Fibroblast of the conjunctiva (primary cell): ENCODE results near the gene SELENOO.

Experiments used
- DNase-seq: peaks from one replicate; pipeline ENCODE4 v3.0.0-alpha.2; 2010; ENCODE audit warnings: low read depth

Gene SELENOO

GRCh38 chr22:50236731-50237409 lies 36.1 kb downstream of the SELENOO start:
- no peak for DNase-seq

- DNase-seq: no peak
Observed at GRCh38 chr22:50238755-50239154, 37.9 kb downstream of the SELENOO start.

GRCh38 chr22:50242406-50242949 lies 41.7 kb downstream of the SELENOO start:
- DNase-seq: no peak

- no peak for DNase-seq
Observed at GRCh38 chr22:50243685-50244419, 43.0 kb downstream of the SELENOO start.

GRCh38 chr22:50244420-50245213 lies 43.8 kb downstream of the SELENOO start, which contains the start of gene TUBGCP6:
TSS of gene TUBGCP6 (minus strand) at chr22:50245023. CDS start at chr22:50244459, 564 bp downstream.
- peak; percentile 59 for DNase-seq

- DNase-seq: no peak
Observed at GRCh38 chr22:50245214-50246072, 44.6 kb downstream of the SELENOO start.

- no peak for DNase-seq
Observed at GRCh38 chr22:50246242-50247175, 45.7 kb downstream of the SELENOO start.

- no peak for DNase-seq
Observed at GRCh38 chr22:50247748-50248147, 46.9 kb downstream of the SELENOO start.

- DNase-seq: no peak
Observed at GRCh38 chr22:50248196-50249081, 47.6 kb downstream of the SELENOO start.

- DNase-seq: no peak
Observed at GRCh38 chr22:50249341-50250248, 48.8 kb downstream of the SELENOO start.

GRCh38 chr22:50250249-50250554 lies 49.4 kb downstream of the SELENOO start:
- DNase-seq: no peak

- DNase-seq: peak; percentile 51
Observed at GRCh38 chr22:50250555-50251476, 50.0 kb downstream of the SELENOO start, which contains the start of gene HDAC10. TSS of gene HDAC10 (minus strand) at chr22:50251265. CDS start at chr22:50251032, 233 bp downstream.

- DNase-seq: no peak
Observed at GRCh38 chr22:50251477-50252081, 50.8 kb downstream of the SELENOO start.

GRCh38 chr22:50252082-50253045 lies 51.6 kb downstream of the SELENOO start:
- DNase-seq: no peak
